GM18907 (cell line): Measurements from ENCODE around the gene MED16.
"Not testable (repeated sequence)": the region's sequence is repeated elsewhere in the genome, so short reads cannot be mapped to it uniquely, and the experiment has no call there.

Experiments used
- ATAC-seq: cut with Tn5 transposase; IDR thresholded peaks from one replicate; pipeline ENCODE4 v1.9.1; 2021; ENCODE audit warnings: mild to moderate bottlenecking, moderate library complexity; ENCODE audit not compliant: unreplicated experiment

The MED16 gene

DNA sequence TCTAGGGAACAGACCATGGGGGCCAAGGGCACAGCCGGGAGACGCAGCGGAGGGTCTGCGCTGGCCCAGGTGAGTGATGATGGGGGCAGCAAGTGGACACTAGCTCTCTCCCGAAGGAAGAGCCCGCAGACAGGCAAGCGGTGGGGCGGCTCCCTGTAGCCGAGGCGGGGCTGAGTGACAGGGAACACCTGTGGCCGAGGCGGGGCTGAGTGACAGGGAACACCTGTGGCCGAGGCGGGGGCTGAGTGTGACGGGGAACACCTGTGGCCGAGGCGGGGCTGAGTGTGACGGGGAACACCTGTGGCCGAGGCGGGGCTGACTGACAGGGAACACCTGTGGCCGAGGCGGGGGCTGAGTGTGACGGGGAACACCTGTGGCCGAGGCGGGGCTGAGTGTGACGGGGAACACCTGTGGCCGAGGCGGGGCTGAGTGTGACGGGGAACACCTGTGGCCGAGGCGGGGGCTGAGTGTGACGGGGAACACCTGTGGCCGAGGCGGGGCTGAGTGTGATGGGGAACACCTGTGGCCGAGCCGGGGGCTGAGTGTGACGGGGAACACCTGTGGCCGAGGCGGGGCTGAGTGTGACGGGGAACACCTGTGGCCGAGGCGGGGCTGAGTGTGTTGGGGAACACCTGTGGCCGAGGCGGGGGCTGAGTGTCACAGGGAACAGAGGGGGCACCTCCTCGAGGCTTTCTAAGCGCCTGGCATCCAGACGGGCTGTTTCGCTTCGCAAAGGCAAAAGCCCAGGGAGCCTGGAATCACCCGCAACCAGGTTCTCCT lies 1.4 kb downstream of the MED16 start:
- not testable (repeated sequence) for ATAC-seq

DNA sequence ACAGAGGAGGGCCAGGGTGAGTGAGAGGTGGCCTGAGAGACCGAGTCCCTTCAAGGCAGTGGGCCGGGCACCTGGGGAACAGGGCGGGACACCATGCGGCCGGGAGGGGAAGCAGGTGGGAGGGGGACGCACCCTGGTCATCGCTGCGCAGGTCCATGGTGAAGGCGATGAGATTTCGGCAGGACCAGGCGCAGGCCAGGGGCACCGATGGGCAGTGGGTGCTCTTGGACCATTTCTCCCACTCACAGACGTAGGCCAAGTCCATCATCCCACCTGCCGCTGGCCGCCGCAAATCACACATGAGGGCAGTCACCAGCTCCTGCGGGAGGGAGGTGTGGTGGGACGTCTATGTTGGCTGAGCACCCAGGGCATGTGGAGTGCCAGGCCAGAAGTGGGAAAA lies 2.2 kb downstream of the MED16 start:
- ATAC-seq, result no peak

DNA sequence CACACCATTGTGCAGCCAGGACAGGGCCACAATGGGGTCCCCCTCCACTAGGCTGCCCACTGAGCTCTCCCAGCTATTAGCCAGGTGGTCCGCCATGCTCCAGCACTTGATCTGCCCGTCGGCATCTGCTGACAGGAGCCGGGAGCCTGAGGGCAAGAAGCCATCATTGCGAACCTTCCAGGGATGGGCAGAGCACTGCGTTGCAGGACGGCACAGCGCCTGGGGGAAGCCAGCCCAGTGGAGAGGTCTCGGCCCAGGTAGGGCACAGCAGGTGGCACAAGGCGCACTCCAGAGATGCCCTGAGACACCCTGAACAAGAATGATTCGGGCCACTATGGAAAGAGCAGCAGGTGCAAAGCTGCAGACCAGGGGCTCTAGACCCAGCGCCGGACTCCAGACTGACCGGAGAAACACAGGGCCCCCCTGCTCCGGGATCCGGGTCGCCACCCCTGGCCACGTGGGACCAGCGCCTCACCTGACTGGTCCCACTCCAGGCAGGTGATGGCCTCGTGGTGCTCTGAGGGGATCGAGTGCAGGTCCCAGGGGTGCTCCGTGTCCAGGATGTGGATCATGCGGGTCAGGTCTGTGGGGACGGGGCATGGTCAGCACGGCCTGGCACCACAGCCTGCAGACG lies 3.2 kb downstream of the MED16 start:
- ATAC-seq, result no peak

DNA sequence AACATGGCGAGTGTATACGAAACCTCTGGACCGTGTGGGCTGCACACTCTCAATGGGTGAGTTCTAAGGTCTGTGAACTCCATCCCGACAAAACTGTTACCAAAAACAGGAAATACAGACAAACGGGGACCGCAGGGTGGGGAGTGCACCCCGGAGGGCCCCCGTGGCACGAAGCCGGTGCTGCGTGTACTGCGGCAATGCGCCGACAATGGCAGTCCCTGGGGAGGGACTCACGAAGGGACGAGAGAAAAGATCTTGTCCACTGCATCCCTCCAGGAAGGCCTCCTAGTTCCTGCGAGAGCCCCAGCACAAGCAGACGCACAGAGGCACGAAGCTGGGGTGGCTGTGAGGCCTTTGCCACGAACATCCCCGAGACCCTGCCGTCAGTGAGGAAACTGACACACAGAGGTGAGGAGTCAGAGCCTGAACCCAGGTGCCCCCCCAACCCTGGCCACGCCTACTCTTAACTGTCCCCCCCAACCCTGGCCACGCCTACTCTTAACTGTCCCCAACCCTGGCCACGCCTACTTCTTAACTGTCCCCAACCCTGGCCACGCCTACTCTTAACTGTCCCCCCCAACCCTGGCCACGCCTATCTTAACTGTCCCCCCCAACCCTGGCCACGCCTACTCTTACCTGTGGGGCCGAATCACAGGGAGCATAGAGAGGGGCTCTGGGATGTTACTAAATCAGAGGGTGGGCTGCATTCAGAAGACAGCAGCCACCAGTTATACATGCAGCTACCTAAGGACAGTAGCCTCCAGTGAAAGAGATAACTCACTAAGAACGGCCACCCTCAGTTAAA lies 4.2 kb downstream of the MED16 start:
- ATAC-seq, result no peak

DNA sequence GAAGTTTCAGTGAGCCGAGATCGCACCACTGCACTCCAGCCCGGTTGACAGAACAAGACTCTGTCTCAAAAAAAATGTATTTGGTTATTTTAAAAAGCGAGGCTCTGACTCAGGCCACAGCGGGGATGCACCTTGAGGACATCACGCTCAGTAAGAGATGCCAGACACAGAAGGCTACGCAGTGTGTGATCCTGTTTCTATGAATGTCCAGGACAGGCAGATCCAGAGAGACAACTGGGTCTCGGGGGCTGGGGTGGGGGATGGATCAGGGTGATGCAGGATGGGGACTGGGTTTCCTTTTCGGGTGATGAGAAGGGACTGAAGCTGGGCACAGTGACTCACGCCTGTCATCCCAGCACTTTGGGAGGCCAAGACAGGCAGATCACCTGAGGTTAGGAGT lies 5.4 kb downstream of the MED16 start:
- no peak for ATAC-seq

DNA sequence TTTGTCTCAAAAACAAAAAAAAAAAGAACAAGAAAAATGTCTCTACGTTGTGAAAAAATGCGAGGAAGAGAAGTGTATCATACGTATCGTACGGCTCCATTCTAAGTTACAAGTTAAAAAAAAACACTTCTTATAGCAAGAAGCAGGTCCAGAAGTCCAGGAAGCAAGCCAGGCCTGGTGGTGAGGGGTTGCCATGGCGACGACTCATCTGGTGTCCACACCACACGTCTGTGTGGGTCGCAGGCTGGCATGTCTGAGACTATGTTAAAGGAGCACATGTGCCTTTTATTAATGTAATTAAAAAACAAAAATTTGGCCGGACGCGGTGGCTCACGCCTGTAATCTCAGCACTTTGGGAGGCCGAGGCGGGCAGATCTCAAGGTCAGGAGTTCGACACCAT lies 5.9 kb downstream of the MED16 start:
- no peak for ATAC-seq

DNA sequence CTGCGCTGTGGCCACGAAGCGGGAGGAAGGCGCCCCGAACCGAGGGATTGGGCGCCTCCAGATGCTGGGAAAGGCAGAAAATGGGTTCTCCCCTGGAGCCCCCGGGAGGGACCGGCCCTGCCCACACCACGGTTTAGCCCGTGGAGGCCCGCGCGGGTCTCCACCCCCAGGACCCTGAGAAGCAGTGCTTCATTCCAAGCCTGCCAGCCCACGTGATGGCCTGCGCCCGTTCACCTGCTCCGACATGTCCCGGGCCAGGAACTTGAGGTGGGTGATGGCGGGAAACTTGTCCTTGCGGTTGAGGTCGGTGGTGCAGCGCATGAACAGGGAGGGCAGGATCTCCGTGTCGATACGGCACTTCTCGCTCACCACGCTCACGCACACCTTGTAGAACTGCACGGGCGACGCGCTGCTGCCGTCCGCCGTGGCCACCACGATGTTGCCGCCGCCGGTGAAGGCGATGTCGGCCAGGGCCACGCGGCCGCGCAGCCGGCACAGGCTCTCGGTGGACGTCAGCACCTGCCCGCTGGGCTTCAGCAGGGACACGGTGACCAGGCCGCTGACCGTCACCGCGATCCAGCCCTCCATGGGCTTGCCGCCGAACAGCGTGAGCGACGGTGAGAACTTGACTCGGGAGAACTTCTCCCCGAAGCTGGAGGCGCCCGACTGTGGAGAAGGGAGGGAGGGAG lies 7.3 kb downstream of the MED16 start:
- no peak for ATAC-seq

DNA sequence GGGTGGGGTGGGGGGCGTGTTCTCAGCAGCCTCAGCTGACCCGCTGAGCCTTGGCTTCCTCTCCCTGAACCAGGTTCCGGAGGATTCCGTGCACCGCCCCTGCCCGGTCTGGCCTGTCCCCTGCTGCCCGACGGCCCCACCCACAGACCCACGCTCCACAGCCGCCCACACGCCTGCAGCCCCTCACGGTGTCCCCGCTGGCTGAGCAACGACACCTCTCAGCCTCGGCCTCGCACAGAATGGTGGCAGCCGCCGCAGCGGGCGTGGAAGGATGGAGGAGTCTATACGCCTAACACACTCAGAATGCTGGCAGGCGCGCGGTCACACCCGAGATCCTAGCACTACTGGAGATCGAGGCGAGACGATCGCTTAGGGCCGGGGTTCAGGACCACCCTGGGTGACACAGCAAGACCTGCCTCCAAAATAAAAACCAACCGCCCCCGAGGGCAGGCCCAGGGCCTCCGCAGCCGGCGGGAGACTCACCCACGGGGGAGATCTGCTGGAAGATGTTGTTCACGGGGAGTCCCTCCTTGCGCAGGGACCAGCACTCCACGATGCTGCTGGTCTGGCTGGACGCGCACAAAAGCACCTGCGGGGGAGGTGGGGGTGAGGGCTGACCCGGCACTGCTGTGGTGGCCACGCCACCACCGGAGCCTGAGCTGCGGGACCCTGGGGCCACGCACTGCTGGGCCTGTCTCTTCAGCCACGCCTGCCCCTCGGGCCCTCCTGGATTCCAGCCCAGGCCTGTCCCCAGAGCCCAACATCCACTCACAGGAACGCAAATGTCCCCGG lies 8.4 kb downstream of the MED16 start:
- ATAC-seq, result no peak

DNA sequence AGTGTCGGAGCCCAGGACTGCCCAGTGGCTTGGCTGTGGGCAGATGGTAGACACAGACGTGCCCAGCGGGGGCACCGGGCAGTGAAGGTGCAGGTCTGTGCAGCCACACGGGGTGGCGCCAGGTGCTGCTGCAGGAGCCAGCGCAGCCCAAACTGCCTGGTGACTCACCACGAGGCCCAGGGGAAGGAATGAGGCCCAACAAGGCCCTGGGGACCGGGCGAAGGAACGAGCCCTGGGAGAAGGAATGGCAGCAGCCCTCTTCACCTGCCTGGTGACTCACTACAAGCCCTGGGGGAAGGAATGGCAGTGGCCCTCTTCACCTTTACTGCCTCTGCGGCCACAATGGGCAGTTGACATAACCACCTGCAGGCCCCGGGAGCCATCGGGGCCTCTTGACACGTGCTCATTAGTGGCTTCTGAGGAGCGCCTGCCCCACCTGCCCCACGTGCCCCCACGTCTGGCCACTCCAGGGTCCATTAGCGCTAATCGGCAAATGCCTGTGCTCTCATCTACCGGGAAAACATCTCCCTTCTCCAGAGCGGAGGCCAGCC lies 9.3 kb downstream of the MED16 start:
- ATAC-seq, result no peak

DNA sequence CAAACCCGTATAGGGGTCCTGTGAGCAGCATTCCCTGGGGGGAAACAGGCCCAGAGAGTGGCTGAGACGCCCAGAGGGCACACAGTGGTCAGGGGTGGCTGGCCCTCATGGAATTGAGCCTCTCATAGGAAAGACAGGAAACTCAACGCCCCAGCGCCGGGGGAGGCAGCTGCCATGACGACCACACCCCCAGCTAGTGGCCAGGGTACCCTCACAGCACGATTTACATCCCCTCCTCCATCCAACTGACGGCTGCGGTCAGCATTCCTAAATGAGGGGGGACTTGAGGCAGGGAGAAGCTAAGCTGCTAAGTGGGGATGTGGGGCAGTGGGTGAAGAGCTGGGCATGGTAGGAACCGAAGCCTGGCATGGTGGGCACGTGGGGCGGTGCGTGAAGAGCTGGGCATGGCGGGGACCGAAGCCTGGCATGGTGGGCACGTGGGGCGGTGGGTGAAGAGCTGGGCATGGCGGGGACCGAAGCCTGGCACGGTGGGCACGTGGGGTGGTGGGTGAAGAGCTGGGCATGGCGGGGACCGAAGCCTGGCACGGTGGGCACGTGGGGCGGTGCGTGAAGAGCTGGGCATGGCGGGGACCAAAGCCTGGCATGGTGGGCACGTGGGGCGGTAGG lies 10.0 kb downstream of the MED16 start:
- ATAC-seq, result no peak

DNA sequence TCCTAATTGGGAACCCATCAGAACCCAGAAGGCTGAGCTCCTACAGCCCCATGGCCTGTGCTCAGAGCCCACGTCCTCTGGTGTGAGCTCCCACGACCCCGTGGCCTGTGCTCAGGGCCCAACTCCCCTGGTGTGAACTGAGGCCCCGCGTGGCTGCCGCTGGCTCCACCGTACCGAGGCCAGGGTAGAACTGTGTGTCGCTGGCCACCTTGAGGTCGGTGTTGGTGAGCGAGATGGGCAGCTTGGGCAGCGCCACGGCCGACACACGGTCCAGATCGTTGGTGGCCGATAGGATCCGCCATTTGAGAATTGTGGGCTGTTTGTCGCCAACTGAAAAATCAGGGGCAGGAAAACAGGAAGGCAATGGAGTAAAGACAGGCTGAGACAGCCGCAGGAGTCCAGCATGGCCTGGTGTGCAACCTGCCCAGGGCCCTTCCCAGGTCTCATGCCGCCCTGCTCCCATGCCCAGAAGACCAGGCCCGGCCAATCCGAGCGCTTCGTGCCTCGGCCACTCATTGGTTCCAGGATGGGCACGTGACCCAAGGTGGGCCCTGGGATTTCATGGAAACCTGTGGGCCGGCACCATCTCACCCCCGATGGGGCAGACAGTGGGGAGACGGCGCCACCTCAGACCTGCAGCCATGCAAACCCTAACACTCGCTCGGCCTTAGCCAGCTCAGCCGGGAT lies 11.5 kb downstream of the MED16 start:
- ATAC-seq, result no peak

DNA sequence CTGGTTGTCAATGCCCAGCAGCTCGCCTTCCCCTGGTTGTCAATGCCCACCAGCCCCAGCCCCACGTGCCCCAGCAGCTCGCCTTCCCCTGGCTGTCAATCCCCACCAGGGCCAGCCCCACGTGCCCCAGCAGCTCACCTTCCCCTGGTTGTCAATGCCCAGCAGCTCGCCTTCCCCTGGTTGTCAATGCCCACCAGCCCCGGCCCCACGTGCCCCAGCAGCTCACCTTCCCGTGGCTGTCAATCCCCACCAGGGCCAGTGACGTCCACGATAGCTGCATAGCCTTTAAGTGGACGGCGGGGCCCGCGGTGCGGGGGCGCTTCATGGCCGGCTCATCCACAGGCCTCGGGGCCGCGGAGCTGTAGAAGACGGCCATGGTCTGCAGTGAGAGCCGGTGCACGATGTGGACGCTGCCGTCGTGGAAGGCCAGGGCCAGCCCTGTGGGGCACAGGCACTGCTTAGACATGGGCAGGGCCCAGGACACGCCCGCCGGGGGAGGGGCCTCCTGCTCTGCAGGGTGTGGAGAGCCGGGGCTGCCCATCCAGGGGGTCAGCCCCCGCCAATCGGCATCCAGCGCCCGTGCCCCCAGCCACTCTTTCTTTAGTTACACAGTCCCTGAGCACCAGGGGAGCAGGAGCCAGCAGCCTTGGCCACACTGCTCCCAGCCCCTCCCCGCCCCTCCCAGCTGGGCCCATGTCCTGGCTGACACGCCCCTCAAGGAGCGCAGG lies 13.1 kb downstream of the MED16 start:
- no peak for ATAC-seq

DNA sequence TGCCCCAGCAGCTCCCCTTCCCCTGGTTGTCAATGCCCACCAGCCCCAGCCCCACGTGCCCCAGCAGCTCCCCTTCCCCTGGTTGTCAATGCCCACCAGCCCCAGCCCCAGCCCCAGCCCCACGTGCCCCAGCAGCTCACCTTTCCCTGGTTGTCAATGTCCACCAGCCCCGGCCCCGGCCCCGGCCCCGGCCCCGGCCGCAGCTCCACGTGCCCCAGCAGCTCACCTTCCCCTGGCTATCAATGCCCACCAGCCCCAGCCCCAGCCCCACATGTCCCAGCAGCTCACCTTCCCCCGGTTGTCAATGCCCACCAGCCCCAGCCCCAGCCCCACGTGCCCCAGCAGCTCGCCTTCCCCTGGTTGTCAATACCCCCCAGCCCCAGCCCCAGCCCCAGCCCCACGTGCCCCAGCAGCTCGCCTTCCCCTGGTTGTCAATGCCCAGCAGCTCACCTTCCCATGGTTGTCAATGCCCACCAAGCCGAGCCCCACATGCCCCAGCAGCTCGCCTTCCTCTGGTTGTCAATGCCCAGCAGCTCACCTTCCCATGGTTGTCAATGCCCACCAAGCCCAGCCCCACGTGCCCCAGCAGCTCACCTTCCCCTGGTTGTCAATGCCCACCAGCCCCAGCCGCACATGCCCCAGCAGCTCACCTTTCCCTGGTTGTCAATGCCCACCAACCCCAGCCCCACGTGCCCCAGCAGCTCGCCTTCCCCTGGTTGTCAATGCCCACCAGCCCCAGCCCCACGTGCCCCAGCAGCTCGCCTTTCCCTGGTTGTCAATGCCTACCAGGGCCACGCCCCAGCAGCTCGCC lies 14.0 kb downstream of the MED16 start:
- not testable (repeated sequence) for ATAC-seq

DNA sequence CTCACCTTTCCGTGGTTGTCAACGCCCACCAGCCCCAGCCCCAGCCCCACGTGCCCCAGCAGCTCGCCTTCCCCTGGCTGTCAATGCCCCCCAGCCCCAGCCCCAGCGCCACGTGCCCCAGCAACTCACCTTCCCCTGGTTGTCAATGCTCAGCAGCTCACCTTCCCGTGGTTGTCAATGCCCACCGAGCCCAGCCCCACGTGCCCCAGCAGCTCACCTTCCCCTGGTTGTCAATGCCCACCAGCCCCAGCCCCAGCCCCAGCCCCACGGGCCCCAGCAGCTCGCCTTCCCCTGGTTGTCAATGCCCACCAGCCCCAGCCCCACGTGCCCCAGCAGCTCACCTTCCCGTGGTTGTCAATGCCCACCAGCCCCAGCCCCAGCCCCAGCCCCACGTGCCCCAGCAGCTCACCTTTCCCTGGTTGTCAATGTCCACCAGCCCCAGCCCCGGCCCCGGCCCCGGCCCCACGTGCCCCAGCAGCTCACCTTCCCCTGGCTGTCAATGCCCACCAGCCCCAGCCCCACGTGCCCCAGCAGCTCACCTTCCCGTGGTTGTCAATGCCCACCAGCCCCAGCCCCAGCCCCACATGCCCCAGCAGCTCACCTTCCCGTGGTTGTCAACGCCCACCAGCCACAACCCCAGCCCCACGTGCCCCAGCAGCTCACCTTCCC lies 14.9 kb downstream of the MED16 start:
- ATAC-seq, result not testable (repeated sequence)

DNA sequence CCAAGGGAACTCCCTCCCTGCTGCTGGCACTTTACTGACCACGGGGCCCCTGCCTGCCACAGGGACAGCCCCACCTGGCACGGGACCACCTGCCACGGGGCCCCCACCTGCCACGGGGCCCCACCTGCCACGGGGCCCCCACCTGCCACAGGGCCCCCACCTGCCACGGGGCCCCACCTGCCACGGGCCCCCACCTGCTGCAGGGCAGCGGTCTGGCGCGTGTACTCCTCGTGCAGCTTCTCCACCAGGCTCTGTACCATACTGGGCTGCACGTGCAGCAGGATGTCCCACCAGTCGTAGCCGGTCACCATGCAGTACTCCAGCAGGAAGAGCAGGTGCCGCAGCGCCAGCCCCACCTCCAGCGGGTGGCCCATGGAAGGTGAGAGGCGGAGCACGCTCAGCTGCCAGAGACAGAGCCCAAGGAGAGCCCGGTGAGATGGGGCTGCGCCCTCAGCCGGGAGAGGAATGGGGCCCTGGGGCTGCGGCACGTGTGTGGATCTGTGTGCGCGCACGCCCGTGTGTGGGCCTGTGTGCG lies 16.1 kb downstream of the MED16 start:
- ATAC-seq, result no peak

DNA sequence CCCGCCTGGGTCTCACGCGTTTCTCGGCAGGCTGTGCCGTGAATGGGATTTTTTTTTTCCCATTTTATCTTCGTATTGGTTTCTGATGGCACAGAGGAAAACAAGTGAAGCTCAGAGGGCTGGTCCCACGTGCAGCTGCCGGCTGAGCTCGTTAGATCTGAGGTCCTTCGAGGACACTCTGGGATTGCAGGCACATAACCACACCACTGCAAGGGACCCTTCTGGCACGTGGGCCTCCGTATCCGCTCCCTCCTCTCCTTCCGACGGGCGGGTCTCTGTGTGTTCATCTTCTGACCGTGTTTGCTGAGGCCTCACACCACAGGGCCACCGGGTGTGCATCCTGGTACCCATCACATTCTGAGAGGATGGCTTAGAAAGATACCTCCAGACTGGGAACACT lies 16.9 kb downstream of the MED16 start:
- ATAC-seq, result no peak
